Stimulated activated CD4-positive, alpha-beta T cell treated with anti-CD3 and anti-CD28 coated beads, Interleukin-12 subunit alpha, Interleukin-12 subunit beta, amount 100 ng/mL, for 4 hours (primary cell): ENCODE data around the gene BRICD5.
"Not testable (repeated sequence)": the region's sequence is repeated elsewhere in the genome, so short reads cannot be mapped to it uniquely, and the experiment has no call there.

ENCODE experiments used
- DNase-seq: peaks from one replicate; pipeline ENCODE4 v3.0.0-alpha.2; 2020

BRICD5 gene

DNA sequence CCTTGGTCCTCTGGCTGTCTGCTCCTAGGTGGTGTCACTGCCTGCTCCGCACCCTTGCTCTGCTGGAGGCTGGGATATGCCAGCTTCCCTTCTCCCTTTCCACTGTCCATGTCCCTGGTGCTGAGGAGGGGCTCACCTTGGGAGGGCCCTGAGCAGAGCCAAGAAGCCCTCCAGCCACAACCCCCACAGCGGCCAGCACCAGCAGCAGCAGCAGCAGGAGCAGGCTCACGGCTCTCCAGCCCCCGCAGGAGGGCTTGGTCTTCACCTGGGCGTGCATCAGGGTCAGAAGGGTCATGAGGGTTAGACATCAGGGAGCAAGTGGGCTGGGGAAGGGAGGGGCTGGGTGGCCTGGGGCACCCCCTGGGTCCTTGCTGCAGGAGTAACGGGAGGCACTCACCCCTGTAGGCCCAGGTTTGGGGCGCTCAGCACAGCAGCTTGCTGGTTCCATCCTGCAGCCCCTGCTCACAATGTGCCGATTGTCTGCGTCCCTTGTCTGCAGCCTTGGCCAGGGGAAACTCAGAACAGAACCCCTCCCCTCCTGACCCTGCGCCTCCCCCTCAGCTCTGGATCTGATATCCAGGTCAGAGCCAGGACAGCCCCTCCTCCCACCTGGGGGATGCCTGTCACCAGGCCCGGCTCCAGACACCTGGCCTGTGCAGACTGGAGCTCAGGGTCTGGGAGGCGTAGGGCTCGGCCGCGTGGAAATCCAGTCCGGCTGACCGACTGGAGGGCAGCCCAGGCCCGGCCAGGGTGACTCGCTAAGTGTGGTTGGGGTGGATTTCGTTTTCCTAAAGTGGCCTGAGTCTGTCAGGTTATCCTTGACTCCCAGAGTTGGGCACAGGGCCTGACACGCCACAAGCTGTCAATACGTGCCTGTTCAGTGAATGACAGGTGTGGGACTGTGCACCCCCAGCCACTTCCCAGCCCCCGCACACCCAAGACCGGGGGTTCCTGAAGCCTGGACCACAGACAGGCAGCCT is at the start of gene BRICD5:
BRICD5 (minus strand) TSS at position 478 of the 980 bp plus-strand sequence; CDS start at position 448, 30 bp downstream.
- DNase-seq = no peak

DNA sequence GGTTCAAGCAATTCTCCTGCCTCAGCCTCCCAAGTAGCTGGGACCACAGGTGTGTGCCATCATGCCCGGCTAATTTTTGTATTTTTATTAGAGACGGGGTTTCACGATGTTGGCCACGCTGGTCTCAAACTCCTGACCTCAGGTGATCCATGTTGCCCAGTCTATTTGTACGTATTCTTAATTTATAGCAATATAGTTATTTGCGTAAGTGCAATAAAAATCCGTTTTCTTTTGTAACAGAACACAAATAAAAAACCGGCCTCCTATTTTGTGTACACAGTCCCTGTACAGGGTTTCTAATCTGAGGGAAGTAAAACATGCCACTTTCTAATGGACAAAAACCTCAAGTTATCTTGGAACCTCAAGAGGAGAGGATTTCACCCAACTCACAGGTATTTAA is 49.6 kb upstream of the BRICD5 start:
- no peak for DNase-seq

GRCh38 chr16:2258530-2258929 is 47.9 kb upstream of the BRICD5 start:
- not testable (repeated sequence) for DNase-seq

- DNase-seq = no peak
Measured at GRCh38 chr16:2257726-2258125, 47.1 kb upstream of the BRICD5 start.

GRCh38 chr16:2256531-2257140 is 46.0 kb upstream of the BRICD5 start:
- no peak for DNase-seq

DNA sequence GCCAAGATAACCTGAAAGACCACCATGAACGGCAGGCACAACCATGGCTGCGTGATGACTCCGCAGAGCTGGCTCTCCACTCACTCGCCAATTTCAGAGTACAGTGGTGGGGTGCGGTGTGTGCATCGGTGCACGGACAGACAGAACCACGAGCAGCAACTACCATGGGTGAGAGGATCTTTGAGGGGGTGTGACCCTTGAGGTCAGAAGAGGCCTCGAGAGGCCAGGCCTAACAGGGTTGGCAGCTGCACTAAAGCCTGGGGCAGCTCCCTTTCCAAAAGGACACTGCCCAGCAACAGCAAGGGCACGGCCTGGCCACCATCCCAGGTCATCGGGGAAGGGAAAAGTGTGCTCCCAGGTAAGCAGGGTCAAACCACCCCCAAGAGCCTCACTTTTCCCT is 42.6 kb upstream of the BRICD5 start:
- DNase-seq = no peak

- no peak for DNase-seq
Measured at GRCh38 chr16:2252806-2253148, 42.1 kb upstream of the BRICD5 start.

DNA sequence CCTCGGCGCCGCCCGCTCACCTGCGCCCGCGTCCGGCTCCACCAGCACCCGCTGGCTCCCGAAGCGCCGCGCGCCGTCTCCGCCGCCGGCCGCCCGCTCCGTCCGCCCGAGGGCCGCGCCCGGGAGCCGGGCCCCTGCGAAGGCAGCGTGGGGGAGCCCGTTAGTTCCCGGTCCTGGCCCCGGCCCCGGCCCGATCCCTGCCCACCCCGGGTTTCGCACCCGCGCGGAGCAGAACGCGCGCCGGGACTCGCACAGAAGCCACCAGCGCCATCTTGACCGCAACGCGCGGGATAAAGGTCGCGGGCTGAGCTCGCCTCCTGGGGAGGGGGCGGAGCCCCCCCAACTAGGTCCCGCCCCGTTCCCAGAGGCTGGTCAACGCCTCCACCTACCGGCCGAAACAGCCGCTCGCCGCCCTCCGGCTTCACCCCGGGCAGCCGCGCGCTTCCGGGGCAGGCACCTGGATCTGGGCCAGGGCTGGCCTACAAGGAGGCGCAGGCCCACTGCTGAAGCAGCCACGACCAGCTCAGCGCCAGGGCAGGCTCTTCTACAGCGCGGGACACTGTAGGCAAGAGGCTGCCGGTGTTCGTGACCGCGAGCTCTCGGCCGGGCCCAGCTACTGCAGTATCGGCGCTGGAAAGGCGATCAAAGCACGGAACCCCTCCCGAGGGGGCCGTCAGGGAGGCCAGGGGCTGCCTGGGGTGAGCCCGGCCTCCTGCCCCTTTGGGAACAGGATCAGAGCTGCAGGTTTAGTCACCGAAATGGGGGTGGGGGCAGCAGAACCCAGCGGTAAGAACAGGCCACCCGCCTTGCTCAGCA is 40.8 kb upstream of the BRICD5 start, which contains the start of gene ECI1:
ECI1 (minus strand) TSS at position 292 of the 816 bp plus-strand sequence; CDS start at position 271, 21 bp downstream.
- peak; percentile 76 for DNase-seq

DNA sequence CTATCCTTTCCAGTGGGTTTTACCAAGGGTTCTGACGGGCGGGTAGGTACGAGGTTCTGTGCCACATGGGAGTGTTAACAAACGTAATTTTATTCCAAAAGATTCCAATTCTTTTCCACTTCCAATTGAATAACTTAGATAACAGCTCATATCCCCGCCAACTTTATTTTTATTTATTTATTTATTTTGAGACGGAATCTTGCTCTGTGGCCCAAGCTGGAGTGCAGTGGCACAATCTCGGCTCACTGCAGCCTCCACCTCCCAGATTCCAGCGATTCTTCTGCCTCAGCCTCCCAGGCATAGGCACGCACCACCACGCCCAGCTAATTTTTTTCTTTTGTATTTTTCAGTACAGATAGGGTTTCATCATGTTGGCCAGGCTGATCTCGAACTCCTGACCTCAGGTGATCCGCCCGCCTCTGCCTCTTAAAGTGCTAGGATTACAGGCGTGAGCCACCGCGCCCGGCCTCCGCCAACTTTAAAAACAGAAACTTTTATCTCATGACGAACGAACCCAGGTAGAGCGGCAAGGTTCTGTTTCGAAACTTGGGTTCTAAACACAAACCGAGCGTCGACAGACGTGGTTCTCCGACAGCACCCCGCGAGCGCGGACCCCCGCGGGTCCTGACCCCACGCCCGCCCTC is 40.1 kb upstream of the BRICD5 start:
- peak; percentile 36 for DNase-seq

GRCh38 chr16:2246301-2246885 is 35.7 kb upstream of the BRICD5 start:
- DNase-seq = no peak

GRCh38 chr16:2244926-2245795 is 34.5 kb upstream of the BRICD5 start:
- DNase-seq = no peak

GRCh38 chr16:2244301-2244700 is 33.6 kb upstream of the BRICD5 start:
- no peak for DNase-seq

- no peak for DNase-seq
Measured at GRCh38 chr16:2243781-2244180, 33.1 kb upstream of the BRICD5 start.

DNA sequence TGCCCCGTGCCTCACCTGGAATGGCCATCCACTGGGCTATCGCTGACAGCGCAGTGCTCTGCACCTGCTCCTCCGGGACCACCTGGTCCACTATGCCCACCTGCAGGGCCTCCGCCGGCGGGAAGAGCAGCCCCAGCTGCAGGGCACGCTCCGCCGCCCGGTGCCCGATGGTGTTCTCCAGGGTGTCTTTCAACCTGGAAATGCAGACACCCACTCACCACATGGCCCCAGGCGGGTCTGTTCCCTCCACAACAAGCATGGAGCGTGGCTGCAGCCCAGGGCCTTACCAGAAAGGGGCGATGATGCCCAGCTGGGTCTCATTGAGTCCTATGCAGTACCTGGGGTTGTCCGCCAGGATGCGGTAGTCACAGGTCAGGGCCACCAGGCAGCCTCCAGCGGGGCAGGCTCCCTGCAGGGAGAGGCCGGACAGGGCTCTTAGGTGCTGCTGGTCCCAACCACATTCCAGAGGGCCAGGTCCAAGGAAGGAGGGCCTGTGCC is 32.4 kb upstream of the BRICD5 start:
- no peak for DNase-seq

DNA sequence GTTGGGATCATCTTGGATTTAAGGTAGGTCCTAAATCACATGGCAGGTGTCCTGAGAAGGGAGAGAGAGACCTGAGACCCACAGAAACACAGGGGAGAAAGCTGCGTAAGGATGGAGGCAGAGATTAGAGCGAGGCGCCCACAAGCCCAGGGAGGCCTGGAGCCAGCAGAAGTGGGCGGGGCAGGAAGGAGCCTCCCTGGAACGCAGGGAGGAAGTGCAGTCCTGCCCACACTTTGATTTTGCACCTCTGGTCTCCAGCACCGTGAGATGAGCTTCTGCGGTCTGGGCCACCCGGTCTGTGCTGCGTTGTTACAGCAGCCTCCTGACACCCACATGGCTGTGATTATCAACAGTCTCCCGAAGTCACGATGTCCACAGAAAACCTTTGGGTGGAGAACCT is 31.9 kb upstream of the BRICD5 start:
- no peak for DNase-seq

GRCh38 chr16:2240331-2240730 is 29.7 kb upstream of the BRICD5 start:
- not testable (repeated sequence) for DNase-seq

- no peak for DNase-seq
Measured at GRCh38 chr16:2238838-2239675, 28.4 kb upstream of the BRICD5 start.

DNA sequence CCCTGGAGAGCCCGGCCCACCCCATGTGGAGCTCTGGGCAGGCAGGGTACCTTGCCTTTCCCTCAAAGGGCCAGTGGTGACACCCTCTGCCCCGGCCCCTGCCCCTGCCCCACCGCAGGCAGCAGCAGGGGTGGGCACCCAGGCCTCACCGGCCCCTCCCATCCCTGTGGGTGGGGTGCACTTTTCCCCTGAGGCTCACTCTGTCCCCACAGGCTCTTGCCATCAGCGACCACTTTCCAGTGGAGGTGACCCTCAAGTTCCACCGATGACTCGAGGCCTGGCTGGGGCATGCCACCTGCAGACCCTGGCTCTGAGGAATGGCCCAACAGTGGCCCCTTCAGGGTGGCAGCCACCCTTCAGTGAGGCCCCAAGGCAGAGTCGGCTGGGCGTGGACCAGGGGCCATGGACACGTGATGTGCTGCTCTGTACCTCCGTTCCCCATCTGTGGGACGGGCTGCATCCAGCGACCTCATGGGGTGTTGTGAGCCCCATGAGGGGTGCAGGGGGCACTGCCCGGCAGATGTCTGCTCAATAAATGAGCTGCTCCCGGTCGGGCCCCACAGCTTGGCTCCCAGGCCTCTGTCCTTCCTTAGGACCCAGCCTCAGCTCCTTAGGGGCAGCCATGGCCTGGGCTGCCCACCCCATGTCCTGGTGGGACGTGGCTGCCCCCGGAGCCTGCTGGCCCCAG is 27.6 kb upstream of the BRICD5 start:
- DNase-seq = no peak

DNA sequence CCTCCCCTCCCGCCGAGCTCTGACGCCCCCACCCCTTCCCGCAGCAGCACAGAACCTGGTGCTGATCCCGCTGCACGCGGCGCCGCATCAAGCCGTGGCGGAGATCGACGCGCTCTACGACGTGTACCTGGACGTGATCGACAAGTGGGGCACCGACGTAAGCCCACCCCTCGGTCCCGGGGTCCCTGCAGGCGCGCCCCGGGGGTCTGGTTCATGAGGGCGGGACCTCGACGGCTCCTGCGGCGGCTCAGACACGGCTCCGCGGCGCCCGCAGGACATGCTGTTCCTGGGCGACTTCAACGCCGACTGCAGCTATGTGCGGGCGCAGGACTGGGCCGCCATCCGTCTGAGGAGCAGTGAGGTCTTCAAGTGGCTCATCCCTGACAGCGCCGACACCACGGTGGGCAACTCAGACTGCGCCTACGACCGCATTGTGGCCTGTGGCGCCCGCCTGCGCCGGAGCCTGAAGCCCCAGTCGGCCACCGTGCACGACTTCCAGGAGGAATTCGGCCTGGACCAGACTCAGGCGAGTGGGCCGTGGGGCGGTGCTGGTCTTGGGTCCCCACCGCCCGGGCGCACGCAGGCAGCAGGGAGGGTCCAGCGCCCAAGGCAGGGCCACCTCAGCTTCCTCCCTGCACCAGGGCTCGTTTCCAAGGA is 27.0 kb upstream of the BRICD5 start:
- no peak for DNase-seq
